Keratinocyte (primary cell): Measurements from ENCODE around the gene CABLES2. TPM values are rescaled to one million over a fixed set of nuclear protein-coding genes. Genes with fewer than 3 reads are reported as not detected.

Experiments used
- DNase-seq: peaks from one replicate; pipeline ENCODE4 v3.0.0-alpha.2; 2011; ENCODE audit warnings: low read depth, missing footprints, low spot score
- FAIRE-seq: peaks from 2 replicates; lab custom pipeline; 2011; peaks lifted over from hg19 to GRCh38; lab: Jason Lieb, UNC
- H2AFZ ChIP-seq: 2 replicates; pipeline ENCODE4 v1.6.0; 2012; ENCODE audit warnings: low read length, control low read depth, inconsistent platforms; ENCODE audit not compliant: control insufficient read depth
- H3K27ac ChIP-seq: 2 replicates; pipeline ENCODE4 v1.5.1; 2011; ENCODE audit warnings: low read length; ENCODE audit not compliant: control insufficient read depth, insufficient read depth
- H3K27me3 ChIP-seq: 3 replicates; pipeline ENCODE4 v1.6.0; 2011; ENCODE audit warnings: low read length; ENCODE audit not compliant: control insufficient read depth, insufficient read depth; ENCODE audit errors: extremely low read depth
- H3K36me3 ChIP-seq, 2 experiments: 2 replicates in 1 of 2; 3 replicates in 1 of 2; pipeline ENCODE4 v1.5.1; 2011; ENCODE audit warnings: low read length in 2 of 2, mild to moderate bottlenecking in 1 of 2; ENCODE audit not compliant: control insufficient read depth in 2 of 2, insufficient read depth in 2 of 2; ENCODE audit errors: extremely low read depth in 1 of 2
- H3K4me1 ChIP-seq: 3 replicates; pipeline ENCODE4 v1.5.1; 2011; ENCODE audit warnings: low read length; ENCODE audit not compliant: control insufficient read depth, insufficient read depth; ENCODE audit errors: extremely low read depth
- H3K4me2 ChIP-seq: 3 replicates; pipeline ENCODE4 v1.6.0; 2011; ENCODE audit warnings: low read depth, low read length; ENCODE audit not compliant: control insufficient read depth, insufficient read depth; ENCODE audit errors: extremely low read depth
- H3K4me3 ChIP-seq, 3 experiments: fragments of 200-600 bp in 1 of 3; sonication (generic) in 1 of 3; 2 replicates in 2 of 3; 3 replicates in 1 of 3; pipeline ENCODE4 v1.5.1; 2011 to 2016; ENCODE audit warnings: low read length in 3 of 3, mild to moderate bottlenecking in 3 of 3, control low read depth in 2 of 3, inconsistent platforms in 1 of 3, low read depth in 1 of 3, mixed read lengths in 1 of 3, mixed run types in 1 of 3, moderate library complexity in 1 of 3; ENCODE audit not compliant: control insufficient read depth in 2 of 3, insufficient read depth in 2 of 3; ENCODE audit errors: extremely low read depth in 1 of 3
- H3K79me2 ChIP-seq: 2 replicates; pipeline ENCODE4 v1.6.0; 2012; ENCODE audit warnings: low read length; ENCODE audit not compliant: control insufficient read depth, insufficient read depth
- H3K9ac ChIP-seq: 3 replicates; pipeline ENCODE4 v1.6.0; 2011; ENCODE audit warnings: low read length; ENCODE audit not compliant: control insufficient read depth, insufficient read depth; ENCODE audit errors: extremely low read depth
- H3K9me1 ChIP-seq: 3 replicates; pipeline ENCODE4 v1.6.0; 2011; ENCODE audit warnings: low read length; ENCODE audit not compliant: control insufficient read depth, insufficient read depth; ENCODE audit errors: extremely low read depth
- H3K9me3 ChIP-seq: 2 replicates; pipeline ENCODE4 v1.5.1; 2012; ENCODE audit warnings: low read depth, low read length; ENCODE audit not compliant: control insufficient read depth
- H4K20me1 ChIP-seq: 3 replicates; pipeline ENCODE4 v1.6.0; 2011; ENCODE audit warnings: low read length; ENCODE audit not compliant: control insufficient read depth, insufficient read depth; ENCODE audit errors: extremely low read depth
- EZH2 ChIP-seq: IDR thresholded peaks from one replicate; pipeline ENCODE4 v1.6.1; 2012; ENCODE audit warnings: inconsistent platforms, mild to moderate bottlenecking, low read length, moderate library complexity
- dilution Hi-C: fragments of 300-500 bp; cut with MboI; formaldehyde crosslinking; loops from one replicate; pipeline ENCODE4 v1.7.0; 2020; ENCODE audit warnings: low sequenced_read_pairs; ENCODE audit not compliant: extremely low pct_ligation_motif_present
- polyA plus RNA-seq, 5 experiments: library from polyadenylated mRNA; depleted of rRNA in 3 of 5; stranded (reverse) in 3 of 5; stranded (forward) in 1 of 5; unstranded in 1 of 5; fragments of >200 nt; gene quantifications; 1 replicate in 1 of 5; 2 replicates in 3 of 5; 3 replicates in 1 of 5; pipeline versions ENCODE4 v1.2.1 to v1.2.3, GENCODE V29; 2011 to 2012; ENCODE audit warnings: missing spikeins in 2 of 5, low read depth in 1 of 5, low replicate concordance in 1 of 5
- TF ChIP-seq, protein P1 (sequence below), 3 experiments: IDR thresholded peaks in 1 of 3; conservative IDR thresholded peaks in 1 of 3; optimal IDR thresholded peaks in 1 of 3; 2 replicates in 2 of 3; 3 replicates in 1 of 3; pipeline versions ENCODE3 to v1.5.1; 2011; ENCODE audit warnings: low read length in 3 of 3, mild to moderate bottlenecking in 3 of 3, moderate library complexity in 2 of 3, control low read depth in 1 of 3, inconsistent platforms in 1 of 3; ENCODE audit not compliant: insufficient read depth in 2 of 3; ENCODE audit errors: extremely low read depth in 1 of 3

Gene CABLES2
- polyA plus RNA-seq, 1 donor (not counting 4 experiments of a cell fraction or from before 2014, with no cell fraction given): 2.2 TPM

DNA sequence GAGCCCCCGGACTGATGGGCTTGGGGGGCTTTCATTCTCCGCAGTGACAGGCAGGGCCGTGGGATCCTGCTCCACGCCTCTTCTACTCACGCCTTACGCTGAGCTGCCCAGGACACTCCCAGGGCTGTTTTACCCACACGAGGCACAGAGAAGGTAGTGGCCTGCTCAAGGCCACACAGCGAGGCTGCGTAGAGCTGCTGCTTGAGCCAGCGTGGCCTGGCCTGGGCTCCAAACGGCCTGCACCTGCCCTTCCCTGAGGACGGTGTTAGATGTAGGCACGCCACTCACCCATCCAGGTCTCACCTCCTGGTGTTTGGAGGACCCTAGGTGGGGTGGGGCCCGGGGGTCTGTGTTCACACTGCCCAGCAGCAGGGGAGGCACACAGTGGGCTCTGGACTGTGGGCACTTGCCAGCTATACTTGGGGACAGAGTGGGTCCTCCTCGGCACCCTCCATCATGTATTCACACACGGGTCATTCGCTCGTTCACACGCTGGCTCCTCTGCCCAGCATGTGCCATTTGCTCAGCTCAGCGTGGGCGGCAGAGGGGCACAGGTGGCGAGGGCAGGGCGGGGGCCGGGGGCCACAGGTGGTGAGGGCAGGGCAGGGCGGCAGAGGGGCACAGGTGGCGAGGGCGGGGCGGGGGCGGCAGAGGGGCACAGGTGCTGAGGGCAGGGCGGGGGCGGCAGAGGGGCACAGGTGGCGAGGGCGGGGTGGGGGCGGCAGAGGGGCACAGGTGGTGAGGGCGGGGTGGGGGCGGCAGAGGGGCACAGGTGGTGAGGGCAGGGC is 38.7 kb upstream of the CABLES2 start:
- dilution Hi-C loops: loop anchor here (25.0 kb wide), 1 partner anchor 92 kb away; no protein-coding TSS in a partner anchor
- no peaks in the 10 kb centered on the region for H3K9me3 ChIP-seq
- DNase-seq: no peak
- no peak overlapping the region for H3K4me2 ChIP-seq
- H3K9me1 ChIP-seq: no peaks in the 10 kb centered on the region
- no peaks in the 10 kb centered on the region for H3K4me1 ChIP-seq
- H3K27ac ChIP-seq: no peak overlapping the region
- H3K36me3 ChIP-seq: no peaks in the 10 kb centered on the region
- no peak overlapping the region for H3K4me3 ChIP-seq
- H2AFZ ChIP-seq: no peak overlapping the region
- H3K79me2 ChIP-seq: no peaks in the 10 kb centered on the region
- FAIRE-seq: no peak
- TF ChIP-seq EZH2: no peak
- TF ChIP-seq, protein P1, sequence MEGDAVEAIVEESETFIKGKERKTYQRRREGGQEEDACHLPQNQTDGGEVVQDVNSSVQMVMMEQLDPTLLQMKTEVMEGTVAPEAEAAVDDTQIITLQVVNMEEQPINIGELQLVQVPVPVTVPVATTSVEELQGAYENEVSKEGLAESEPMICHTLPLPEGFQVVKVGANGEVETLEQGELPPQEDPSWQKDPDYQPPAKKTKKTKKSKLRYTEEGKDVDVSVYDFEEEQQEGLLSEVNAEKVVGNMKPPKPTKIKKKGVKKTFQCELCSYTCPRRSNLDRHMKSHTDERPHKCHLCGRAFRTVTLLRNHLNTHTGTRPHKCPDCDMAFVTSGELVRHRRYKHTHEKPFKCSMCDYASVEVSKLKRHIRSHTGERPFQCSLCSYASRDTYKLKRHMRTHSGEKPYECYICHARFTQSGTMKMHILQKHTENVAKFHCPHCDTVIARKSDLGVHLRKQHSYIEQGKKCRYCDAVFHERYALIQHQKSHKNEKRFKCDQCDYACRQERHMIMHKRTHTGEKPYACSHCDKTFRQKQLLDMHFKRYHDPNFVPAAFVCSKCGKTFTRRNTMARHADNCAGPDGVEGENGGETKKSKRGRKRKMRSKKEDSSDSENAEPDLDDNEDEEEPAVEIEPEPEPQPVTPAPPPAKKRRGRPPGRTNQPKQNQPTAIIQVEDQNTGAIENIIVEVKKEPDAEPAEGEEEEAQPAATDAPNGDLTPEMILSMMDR (optimal IDR thresholded peaks at IDR 0.05 in 1 of 3, IDR thresholded peaks at IDR 0.05 in 1 of 3, conservative IDR thresholded peaks at IDR 0.05 in 1 of 3; ENCODE audit: extremely low read depth in 1 of 3, insufficient read depth in 2 of 3, low read length in 3 of 3): no peak
- no peak overlapping the region for H3K9ac ChIP-seq
- no peaks in the 10 kb centered on the region for H4K20me1 ChIP-seq
- peaks cover 20% of the 10 kb centered on the region for H3K27me3 ChIP-seq

DNA sequence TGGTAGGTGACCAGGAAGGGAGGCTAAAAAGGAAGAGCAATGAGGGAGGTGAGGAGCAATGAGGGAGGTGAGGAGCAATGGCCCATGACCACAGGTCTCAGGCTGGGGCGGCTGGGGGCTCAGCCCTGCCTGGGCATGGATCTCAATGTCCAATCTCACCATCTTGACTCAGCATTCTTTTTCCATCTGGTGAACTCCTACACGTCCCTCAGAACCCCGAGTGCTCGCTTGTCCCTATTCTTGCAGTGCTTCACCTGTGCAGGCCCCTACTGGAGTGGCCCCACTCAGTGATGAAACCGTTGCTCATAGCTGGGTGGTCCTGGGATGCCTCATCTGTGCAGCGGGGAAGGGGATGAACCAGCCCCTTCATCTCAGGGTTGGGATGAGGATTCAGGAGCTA is 37.2 kb upstream of the CABLES2 start:
- no peaks in the 10 kb centered on the region for H3K4me1 ChIP-seq
- no peak overlapping the region for H3K4me3 ChIP-seq
- H4K20me1 ChIP-seq: no peaks in the 10 kb centered on the region
- no peaks in the 10 kb centered on the region for H3K9me3 ChIP-seq
- FAIRE-seq (no peak), DNase-seq (no peak)
- H3K36me3 ChIP-seq: no peaks in the 10 kb centered on the region
- dilution Hi-C loops: loop anchor here (25.0 kb wide), 1 partner anchor 93 kb away; no protein-coding TSS in a partner anchor
- no peak overlapping the region for H3K9ac ChIP-seq
- no peaks in the 10 kb centered on the region for H3K79me2 ChIP-seq
- H3K27ac ChIP-seq: no peak overlapping the region
- no peak overlapping the region for H2AFZ ChIP-seq
- TF ChIP-seq EZH2: no peak
- TF ChIP-seq, protein P1 (optimal IDR thresholded peaks at IDR 0.05 in 1 of 3, IDR thresholded peaks at IDR 0.05 in 1 of 3, conservative IDR thresholded peaks at IDR 0.05 in 1 of 3; ENCODE audit: extremely low read depth in 1 of 3, insufficient read depth in 2 of 3, low read length in 3 of 3): no peak
- no peaks in the 10 kb centered on the region for H3K9me1 ChIP-seq
- H3K4me2 ChIP-seq: no peak overlapping the region
- peaks cover 21% of the 10 kb centered on the region for H3K27me3 ChIP-seq
